HEK293 (cell line): Measurements from ENCODE around the gene PRSS1.

Experiments
- CTCF ChIA-PET: fragments of 350-600 bp; formaldehyde crosslinking; extraction: SDS; loops from one replicate; lab custom pipeline; 2021; ENCODE audit warnings: antibody characterized with exemption; lab: Yijun Ruan, JAX
- POLR2A ChIA-PET: fragments of 300-600 bp; formaldehyde crosslinking; extraction: SDS; loops from one replicate; lab custom pipeline; 2020; ENCODE audit warnings: antibody characterized with exemption, inconsistent platforms; lab: Yijun Ruan, JAX
- H3K27ac ChIP-seq: fragments of 200-500 bp; sonication (Bioruptor generic); 2 replicates; pipeline ENCODE4 v1.5.1; 2014; ENCODE audit warnings: low read depth, low read length, control low read depth, inconsistent platforms; ENCODE audit errors: extremely low read depth
- H3K36me3 ChIP-seq, 2 experiments: fragments of 200-500 bp in 1 of 2; sonication (Bioruptor generic) in 1 of 2; 1 replicate in 1 of 2; 2 replicates in 1 of 2; pipeline ENCODE4 v1.5.1; 2014 to 2017; ENCODE audit warnings: inconsistent platforms in 2 of 2, low read length in 2 of 2; ENCODE audit not compliant: control insufficient read depth in 2 of 2, insufficient read depth in 1 of 2
- H3K4me1 ChIP-seq: fragments of 200-500 bp; sonication (Bioruptor generic); 2 replicates; pipeline ENCODE4 v1.5.1; 2014; ENCODE audit warnings: mild to moderate bottlenecking, low read length, inconsistent platforms; ENCODE audit not compliant: control insufficient read depth, insufficient read depth
- H3K4me3 ChIP-seq: 2 replicates; pipeline ENCODE4 v1.5.1; 2011; ENCODE audit warnings: low read depth, mild to moderate bottlenecking, control low read depth, low read length, moderate library complexity
- H3K9me3 ChIP-seq: fragments of 200-500 bp; sonication (Bioruptor generic); 2 replicates; pipeline ENCODE4 v1.5.1; 2014; ENCODE audit warnings: low read depth, low read length, inconsistent platforms; ENCODE audit not compliant: control insufficient read depth, insufficient read depth
- EGR2 ChIP-seq: fragments of 450-650 bp; formaldehyde crosslinking; IDR thresholded peaks from 2 replicates; pipeline ENCODE4 v1.5.1; 2016; ENCODE audit warnings: low read depth, missing biosample characterization, missing genetic modification characterization
- FEZF1 ChIP-seq: fragments of 450-650 bp; formaldehyde crosslinking; IDR thresholded peaks from 2 replicates; pipeline ENCODE4 v1.5.1; 2016; ENCODE audit warnings: missing biosample characterization, missing genetic modification characterization
- GLI2 ChIP-seq: fragments of 450-650 bp; formaldehyde crosslinking; IDR thresholded peaks from 2 replicates; pipeline ENCODE4; 2017; ENCODE audit warnings: missing biosample characterization, missing genetic modification characterization, low read depth, borderline replicate concordance
- KLF7 ChIP-seq: fragments of 450-650 bp; formaldehyde crosslinking; IDR thresholded peaks from 2 replicates; pipeline ENCODE4 v1.5.1; 2016; ENCODE audit warnings: missing biosample characterization, missing genetic modification characterization, borderline replicate concordance
- MEIS1 ChIP-seq: sonication (generic); formaldehyde crosslinking; IDR thresholded peaks from 2 replicates; pipeline ENCODE4 v1.8.1; 2022; ENCODE audit warnings: missing genetic modification reagents, mild to moderate bottlenecking, borderline replicate concordance
- PBX3 ChIP-seq: sonication (generic); formaldehyde crosslinking; IDR thresholded peaks from 2 replicates; pipeline ENCODE4 v1.8.1; 2022; ENCODE audit warnings: mild to moderate bottlenecking, moderate library complexity, missing genetic modification reagents
- SALL2 ChIP-seq: fragments of 450-650 bp; formaldehyde crosslinking; IDR thresholded peaks from 2 replicates; pipeline ENCODE4 v1.5.0; 2017; ENCODE audit warnings: missing biosample characterization, mild to moderate bottlenecking, missing genetic modification characterization, borderline replicate concordance
- TCF7L2 ChIP-seq: IDR thresholded peaks from 2 replicates; pipeline ENCODE4 v1.6.1; 2011; ENCODE audit warnings: low read depth, mild to moderate bottlenecking, inconsistent platforms, low read length, moderate library complexity, borderline replicate concordance
- YY2 ChIP-seq: fragments of 450-650 bp; formaldehyde crosslinking; IDR thresholded peaks from 2 replicates; pipeline ENCODE4 v1.5.1; 2016; ENCODE audit warnings: missing biosample characterization, missing genetic modification characterization
- ZBTB17 ChIP-seq: fragments of 450-650 bp; formaldehyde crosslinking; IDR thresholded peaks from 2 replicates; pipeline ENCODE4 v1.5.1; 2016; ENCODE audit warnings: missing biosample characterization, missing genetic modification characterization
- ZNF155 ChIP-seq: fragments of 450-650 bp; formaldehyde crosslinking; IDR thresholded peaks from 2 replicates; pipeline ENCODE4 v1.5.1; 2016; ENCODE audit warnings: missing biosample characterization, missing genetic modification characterization
- ZNF157 ChIP-seq: fragments of 450-650 bp; formaldehyde crosslinking; IDR thresholded peaks from 2 replicates; pipeline ENCODE4 v1.5.1; 2016; ENCODE audit warnings: missing biosample characterization, missing genetic modification characterization
- ZNF169 ChIP-seq: fragments of 450-650 bp; formaldehyde crosslinking; IDR thresholded peaks from 2 replicates; pipeline ENCODE4 v1.5.1; 2016; ENCODE audit warnings: missing biosample characterization, missing genetic modification characterization
- ZNF18 ChIP-seq: fragments of 450-650 bp; formaldehyde crosslinking; IDR thresholded peaks from 2 replicates; pipeline ENCODE4 v1.5.1; 2016; ENCODE audit warnings: missing biosample characterization, missing genetic modification characterization
- ZNF202 ChIP-seq: fragments of 450-650 bp; formaldehyde crosslinking; IDR thresholded peaks from 2 replicates; pipeline ENCODE4 v1.5.1; 2016; ENCODE audit warnings: missing biosample characterization, missing genetic modification characterization, borderline replicate concordance
- ZNF311 ChIP-seq: fragments of 450-650 bp; formaldehyde crosslinking; IDR thresholded peaks from 2 replicates; pipeline ENCODE4 v1.5.1; 2017; ENCODE audit warnings: missing biosample characterization, missing genetic modification characterization, borderline replicate concordance
- ZNF37A ChIP-seq: fragments of 450-650 bp; IDR thresholded peaks from 2 replicates; pipeline ENCODE4 v1.5.1; 2018; ENCODE audit warnings: missing biosample characterization, missing genetic modification characterization
- ZNF391 ChIP-seq: fragments of 450-650 bp; formaldehyde crosslinking; IDR thresholded peaks from 2 replicates; pipeline ENCODE4 v1.5.1; 2016; ENCODE audit warnings: low read depth, missing biosample characterization, missing genetic modification characterization, borderline replicate concordance
- ZNF394 ChIP-seq: fragments of 450-650 bp; formaldehyde crosslinking; IDR thresholded peaks from 2 replicates; pipeline ENCODE4 v1.5.1; 2016; ENCODE audit warnings: missing biosample characterization, missing genetic modification characterization, mild to moderate bottlenecking, moderate library complexity, borderline replicate concordance
- ZNF510 ChIP-seq: fragments of 450-650 bp; formaldehyde crosslinking; IDR thresholded peaks from 2 replicates; pipeline ENCODE4 v1.5.1; 2018; ENCODE audit warnings: mild to moderate bottlenecking, missing genetic modification characterization, missing biosample characterization; ENCODE audit not compliant: insufficient replicate concordance
- ZNF626 ChIP-seq: fragments of 450-650 bp; sonication (Bioruptor Pico); formaldehyde crosslinking; IDR thresholded peaks from 2 replicates; pipeline ENCODE4 v1.5.1; 2018; ENCODE audit warnings: missing biosample characterization, missing genetic modification characterization, inconsistent platforms
- ZNF629 ChIP-seq: fragments of 450-650 bp; formaldehyde crosslinking; IDR thresholded peaks from 2 replicates; pipeline ENCODE4 v1.5.1; 2017; ENCODE audit warnings: missing biosample characterization, missing genetic modification characterization
- ZNF639 ChIP-seq: fragments of 450-650 bp; formaldehyde crosslinking; IDR thresholded peaks from 2 replicates; pipeline ENCODE4 v1.5.1; 2016; ENCODE audit warnings: missing biosample characterization, missing genetic modification characterization
- ZNF768 ChIP-seq: fragments of 450-650 bp; formaldehyde crosslinking; IDR thresholded peaks from 2 replicates; pipeline ENCODE4 v1.5.1; 2018; ENCODE audit warnings: missing biosample characterization, mild to moderate bottlenecking, missing genetic modification characterization
- ZSCAN18 ChIP-seq: fragments of 450-650 bp; formaldehyde crosslinking; IDR thresholded peaks from 2 replicates; pipeline ENCODE4 v1.5.1; 2016; ENCODE audit warnings: missing biosample characterization, missing genetic modification characterization

The PRSS1 gene

GRCh38 chr7:142720172-142720773 lies 29.0 kb upstream of the PRSS1 start (continued):
- TF ChIP-seq ZSCAN18 (tag by site-specific recombination): no peak

- H3K4me1 ChIP-seq: no peaks in the 10 kb centered on the region
- TF ChIP-seq ZNF18 (tag by site-specific recombination) (no peak), GLI2 (tag by site-specific recombination) (no peak), MEIS1 (CRISPR knock-in tag) (no peak), ZNF169 (no peak), ZNF629 (tag by site-specific recombination) (no peak), TCF7L2 (no peak), FEZF1 (tag by site-specific recombination) (no peak), ZNF639 (tag by site-specific recombination) (no peak), SALL2 (no peak), ZNF311 (no peak), ZNF391 (tag by site-specific recombination) (no peak), PBX3 (CRISPR knock-in tag) (no peak)
- H3K36me3 ChIP-seq: no peaks in the 10 kb centered on the region
- ChIA-PET CTCF (interaction anchor here (0.7 to 1.7 kb wide), 3 partner anchors 9 to 128 kb away, joined by 3 to 7 read pairs (median 3); no protein-coding TSS in a partner anchor), POLR2A (no interaction called here)
- no peak overlapping the region for H3K27ac ChIP-seq
- H3K4me3 ChIP-seq: no peak overlapping the region
- H3K9me3 ChIP-seq: no peaks in the 10 kb centered on the region
Observed at GRCh38 chr7:142720986-142721385, 28.3 kb upstream of the PRSS1 start.

- H3K4me3 ChIP-seq: no peak overlapping the region
- CTCF ChIA-PET: no interaction called here
- H3K4me1 ChIP-seq: no peaks in the 10 kb centered on the region
- H3K36me3 ChIP-seq: no peaks in the 10 kb centered on the region
- no peak for TF ChIP-seq KLF7 (tag by site-specific recombination)
- TF ChIP-seq YY2 (tag by site-specific recombination): no peak
- TF ChIP-seq ZBTB17 (tag by site-specific recombination): no peak
- TF ChIP-seq ZNF37A (tag by site-specific recombination): no peak
- no peak for TF ChIP-seq GLI2 (tag by site-specific recombination)
- no peak for TF ChIP-seq ZNF510 (tag by site-specific recombination)
- no peak for TF ChIP-seq EGR2 (tag by site-specific recombination)
- no peak for TF ChIP-seq ZNF202
- no peak for TF ChIP-seq ZNF626 (tag by site-specific recombination)
- no peak for TF ChIP-seq ZNF155 (tag by site-specific recombination)
- TF ChIP-seq ZNF311: no peak
- TF ChIP-seq ZNF768 (tag by site-specific recombination): no peak
- TF ChIP-seq ZNF157: no peak
- TF ChIP-seq FEZF1 (tag by site-specific recombination): no peak
- no peak for TF ChIP-seq ZNF394
- TF ChIP-seq PBX3 (CRISPR knock-in tag): no peak
- TF ChIP-seq, all 188 proteins: peak for 0
- no peaks in the 10 kb centered on the region for H3K9me3 ChIP-seq
- POLR2A ChIA-PET: no interaction called here
- H3K27ac ChIP-seq: no peak overlapping the region
Observed at GRCh38 chr7:142722248-142722794, 27.0 kb upstream of the PRSS1 start.
